Caco-2 (cell line): ENCODE data around the gene RGMA. TPM values are rescaled to one million over a fixed set of nuclear protein-coding genes. Genes with fewer than 3 reads are reported as not detected.

Source experiments
- BruUV-seq: library from RNA; stranded (reverse); fragments of 400-500 nt; replicated peaks from 2 replicates; lab custom pipeline; 2021; lab: Mats Ljungman, UMichigan
- CTCF ChIA-PET: fragments of 300-600 bp; sonication (Branson Sonifier 250); formaldehyde crosslinking; loops from one replicate; lab custom pipeline; 2022; ENCODE audit warnings: antibody characterized with exemption; lab: Charles Lee
- POLR2A ChIA-PET: fragments of 300-600 bp; sonication (Branson Sonifier 250); formaldehyde crosslinking; loops from one replicate; lab custom pipeline; 2022; ENCODE audit warnings: antibody characterized with exemption; lab: Charles Lee
- DNase-seq, 2 experiments: peaks; one replicate each; pipeline versions ENCODE4 v3.0.0 to v3.0.0-alpha.2; 2020 to 2022
- H3K27me3 ChIP-seq: replicated peaks from 2 replicates; pipeline ENCODE4 v1.6.0; 2011; ENCODE audit warnings: low read length; ENCODE audit not compliant: control insufficient read depth, insufficient read depth
- H3K36me3 ChIP-seq: 2 replicates; pipeline ENCODE4 v1.5.1; 2011; ENCODE audit warnings: low read length; ENCODE audit not compliant: control insufficient read depth, insufficient read depth
- H3K4me1 ChIP-seq: fragments of 250-450 bp; sonication (Bioruptor Pico); 2 replicates; pipeline ENCODE4 v1.5.1; 2020; ENCODE audit warnings: mild to moderate bottlenecking
- H3K4me3 ChIP-seq: 2 replicates; pipeline ENCODE4 v1.5.1; 2011; ENCODE audit warnings: low read depth, mild to moderate bottlenecking, control low read depth, low read length
- H3K9me3 ChIP-seq: fragments of 250-450 bp; sonication (Bioruptor Pico); 2 replicates; pipeline ENCODE4 v1.5.1; 2020; ENCODE audit warnings: mild to moderate bottlenecking, moderate library complexity
- H3K27ac Mint-ChIP-seq: one replicate; pipeline ENCODE4 v1.8.0; 2022; ENCODE audit warnings: mixed read lengths; ENCODE audit not compliant: unreplicated experiment
- H3K27me3 Mint-ChIP-seq: one replicate; pipeline ENCODE4 v1.8.0; 2022; ENCODE audit warnings: mixed read lengths; ENCODE audit not compliant: insufficient read depth, unreplicated experiment
- H3K36me3 Mint-ChIP-seq: one replicate; pipeline ENCODE4 v1.8.0; 2022; ENCODE audit warnings: mild to moderate bottlenecking, mixed read lengths; ENCODE audit not compliant: insufficient read depth, unreplicated experiment
- H3K4me1 Mint-ChIP-seq: one replicate; pipeline ENCODE4 v1.8.0; 2022; ENCODE audit warnings: low read depth, mixed read lengths; ENCODE audit not compliant: unreplicated experiment
- H3K4me3 Mint-ChIP-seq: one replicate; pipeline ENCODE4 v1.8.0; 2022; ENCODE audit warnings: mild to moderate bottlenecking, moderate library complexity, mixed read lengths; ENCODE audit not compliant: unreplicated experiment
- H3K9me3 Mint-ChIP-seq: one replicate; pipeline ENCODE4 v1.8.0; 2022; ENCODE audit warnings: mixed read lengths; ENCODE audit not compliant: unreplicated experiment
- CTCF ChIP-seq, 2 experiments: fragments of 200-600 bp in 1 of 2; IDR thresholded peaks; 1 replicate in 1 of 2; 2 replicates in 1 of 2; pipeline versions ENCODE4 v1.5.1 to v1.8.0; 2011 to 2022; ENCODE audit warnings: antibody characterized with exemption in 1 of 2, control low read depth in 1 of 2, inconsistent platforms in 1 of 2, low read depth in 1 of 2, low read length in 1 of 2, mild to moderate bottlenecking in 1 of 2, moderate library complexity in 1 of 2; ENCODE audit not compliant: insufficient read depth in 1 of 2, severe bottlenecking in 1 of 2, unreplicated experiment in 1 of 2
- intact Hi-C: fragments of 100-400 bp; cut with micrococcal nuclease; formaldehyde crosslinking; loops from one replicate; pipeline ENCODE4 v1.10.0; 2022; ENCODE audit not compliant: unreplicated experiment
- total RNA-seq: library from RNA; stranded (reverse); gene quantifications from 2 replicates; pipeline ENCODE4 v1.2.3, GENCODE V29; 2022

The RGMA gene
- total RNA-seq, 1 experiment from 2014 or later = 4.5 TPM

- intact Hi-C loops = loop anchor here (1.0 to 5.0 kb wide), 6 partner anchors 59 to 1032 kb away; no protein-coding TSS in a partner anchor
- CTCF ChIA-PET = interaction anchor here (0.6 to 2.0 kb wide), 18 partner anchors 12 to 1032 kb away, joined by 3 to 31 read pairs (median 4); no protein-coding TSS in a partner anchor
Observed at GRCh38 chr15:93087825-93088199, 1.2 kb downstream of the RGMA start.

GRCh38 chr15:93086791-93087190 lies 2.2 kb downstream of the RGMA start:
- H3K27ac Mint-ChIP-seq = no peak overlapping the region
- Histone ChIP-seq H3K36me3 (no peaks in the 10 kb centered on the region), H3K4me3 (no peak overlapping the region), H3K27me3 (no peaks in the 10 kb centered on the region), H3K4me1 (no peaks in the 10 kb centered on the region), H3K9me3 (no peaks in the 10 kb centered on the region)
- no peaks in the 10 kb centered on the region for H3K9me3 Mint-ChIP-seq
- H3K4me1 Mint-ChIP-seq = no peaks in the 10 kb centered on the region
- DNase-seq = no peak
- H3K4me3 Mint-ChIP-seq = peak overlapping the region; percentile 74
- peaks cover 16% of the 10 kb centered on the region for H3K27me3 Mint-ChIP-seq
- CTCF ChIA-PET = no interaction called here
- POLR2A ChIA-PET = no interaction called here
- H3K36me3 Mint-ChIP-seq = no peaks in the 10 kb centered on the region
- intact Hi-C loops = loop anchor here (1.0 to 5.0 kb wide), 4 partner anchors 61 to 889 kb away; no protein-coding TSS in a partner anchor
- BruUV-seq = no TSS peak
- TF ChIP-seq CTCF (IDR thresholded peaks at IDR 0.05; ENCODE audit: insufficient read depth in 1 of 2, low read depth in 1 of 2, low read length in 1 of 2, severe bottlenecking in 1 of 2, unreplicated experiment in 1 of 2) = no peak

More at GRCh38 chr15:93087825-93088199, 1.2 kb downstream of the RGMA start:
- peak; percentile 57 to 73 for DNase-seq
- peak; percentile 84 to 91 for TF ChIP-seq CTCF (IDR thresholded peaks at IDR 0.05; ENCODE audit: insufficient read depth in 1 of 2, low read depth in 1 of 2, low read length in 1 of 2, severe bottlenecking in 1 of 2, unreplicated experiment in 1 of 2)
- H3K36me3 ChIP-seq = no peaks in the 10 kb centered on the region
- Mint-ChIP-seq H3K27me3 (peaks cover 13% of the 10 kb centered on the region), H3K36me3 (no peaks in the 10 kb centered on the region), H3K9me3 (no peaks in the 10 kb centered on the region), H3K4me3 (peak overlapping the region; percentile 74), H3K27ac (no peak overlapping the region), H3K4me1 (no peaks in the 10 kb centered on the region)
- POLR2A ChIA-PET = interaction anchor here (1.1 kb wide), 1 partner anchor 887 kb away, joined by 3 read pairs; no protein-coding TSS in a partner anchor
- no peaks in the 10 kb centered on the region for H3K4me1 ChIP-seq
- H3K4me3 ChIP-seq = peak overlapping the region; percentile 57
- no peaks in the 10 kb centered on the region for H3K27me3 ChIP-seq
- H3K9me3 ChIP-seq = no peaks in the 10 kb centered on the region
- BruUV-seq = no TSS peak

GRCh38 chr15:93085692-93086091 lies 3.3 kb downstream of the RGMA start:
- POLR2A ChIA-PET = no interaction called here
- Mint-ChIP-seq H3K27me3 (peaks cover 19% of the 10 kb centered on the region), H3K27ac (no peak overlapping the region), H3K4me1 (peaks cover 2% of the 10 kb centered on the region), H3K36me3 (no peaks in the 10 kb centered on the region), H3K9me3 (no peaks in the 10 kb centered on the region), H3K4me3 (no peak overlapping the region)
- Histone ChIP-seq H3K27me3 (no peaks in the 10 kb centered on the region), H3K36me3 (no peaks in the 10 kb centered on the region), H3K9me3 (no peaks in the 10 kb centered on the region), H3K4me3 (no peak overlapping the region), H3K4me1 (no peaks in the 10 kb centered on the region)
- no peak for TF ChIP-seq CTCF (IDR thresholded peaks at IDR 0.05; ENCODE audit: insufficient read depth in 1 of 2, low read depth in 1 of 2, low read length in 1 of 2, severe bottlenecking in 1 of 2, unreplicated experiment in 1 of 2)
- DNase-seq = no peak
- intact Hi-C loops = loop anchor here (2.0 to 5.0 kb wide), 3 partner anchors 62 to 531 kb away; no protein-coding TSS in a partner anchor
- CTCF ChIA-PET = no interaction called here
- BruUV-seq = no TSS peak
